A549 (cell line): Measurements from ENCODE around the gene SASS6.

Source experiments
- CTCF ChIP-seq: fragments of >200 bp; sonication (Bioruptor Twin); formaldehyde crosslinking; IDR thresholded peaks from 3 replicates; pipeline ENCODE4 v1.5.1; 2016
- KDM5A ChIP-seq: fragments of 200-600 bp; sonication (generic); IDR thresholded peaks from 2 replicates; pipeline ENCODE4 v1.6.1; 2016; ENCODE audit warnings: antibody characterized with exemption, mild to moderate bottlenecking
- MAX ChIP-seq: IDR thresholded peaks from 2 replicates; pipeline ENCODE4 v1.6.1; 2012
- REST ChIP-seq: fragments of 200-600 bp; sonication (generic); IDR thresholded peaks from 2 replicates; pipeline ENCODE4 v1.6.1; 2016; ENCODE audit warnings: antibody characterized with exemption, mild to moderate bottlenecking, moderate library complexity
- RFX5 ChIP-seq: fragments of 450-650 bp; IDR thresholded peaks from 2 replicates; pipeline ENCODE4 v1.7.1; 2014; ENCODE audit warnings: antibody characterized with exemption, mild to moderate bottlenecking, moderate library complexity

- no peak for TF ChIP-seq CTCF
- TF ChIP-seq KDM5A, result no peak
- no peak for TF ChIP-seq MAX
- TF ChIP-seq REST, result no peak
- no peak for TF ChIP-seq RFX5
These were observed 17.2 kb downstream of the SASS6 start for GRCh38 chr1:100115524-100115923.
